GM12801 (cell line): Measurements from ENCODE around the gene PLXDC2.

Experiments
- CTCF ChIP-seq: IDR thresholded peaks from one replicate; pipeline ENCODE4 v1.5.1; 2011; ENCODE audit warnings: control low read depth; ENCODE audit not compliant: insufficient read length; ENCODE audit errors: extremely low read depth

The PLXDC2 gene

GRCh38 chr10:20314431-20314830 lies 498.2 kb downstream of the PLXDC2 start:
- no peak for TF ChIP-seq CTCF

- no peak for TF ChIP-seq CTCF
Measured at GRCh38 chr10:20327954-20328353, 511.7 kb downstream of the PLXDC2 start.

- no peak for TF ChIP-seq CTCF
Measured at GRCh38 chr10:20330246-20330645, 514.0 kb downstream of the PLXDC2 start.

GRCh38 chr10:20334559-20334958 lies 518.3 kb downstream of the PLXDC2 start:
- TF ChIP-seq CTCF: no peak
